ENCODE measurements around the gene SLFN12.
"Not testable (repeated sequence)": the region's sequence is repeated elsewhere in the genome, so short reads cannot be mapped to it uniquely, and the experiment has no call there.

The SLFN12 gene

DNA sequence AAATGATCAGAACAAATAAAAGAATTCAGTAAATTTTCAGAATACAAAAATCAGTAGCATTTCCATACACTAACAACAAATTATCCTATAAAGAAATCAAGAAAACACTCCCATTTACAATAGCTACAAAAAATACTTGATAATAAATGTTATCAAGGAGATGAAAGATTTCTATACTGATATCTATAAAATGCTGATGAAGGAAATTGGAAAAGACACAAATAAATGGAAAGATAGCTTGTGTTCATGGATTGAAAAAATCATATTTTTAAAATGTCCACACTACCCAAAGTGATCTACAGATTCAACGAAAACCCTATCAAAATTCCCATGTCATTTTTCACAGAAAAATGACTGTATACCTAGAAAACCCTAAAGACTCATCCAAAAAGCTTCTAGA is 18.1 kb downstream of the SLFN12 start:
- in situ Hi-C loops (cut with MboI; ENCODE audit: low sequenced_read_pairs) = no loop called here

GRCh38 chr17:35407531-35407930 is 24.8 kb downstream of the SLFN12 start:
- in situ Hi-C loops (cut with MboI; ENCODE audit: low sequenced_read_pairs) = no loop called here

DNA sequence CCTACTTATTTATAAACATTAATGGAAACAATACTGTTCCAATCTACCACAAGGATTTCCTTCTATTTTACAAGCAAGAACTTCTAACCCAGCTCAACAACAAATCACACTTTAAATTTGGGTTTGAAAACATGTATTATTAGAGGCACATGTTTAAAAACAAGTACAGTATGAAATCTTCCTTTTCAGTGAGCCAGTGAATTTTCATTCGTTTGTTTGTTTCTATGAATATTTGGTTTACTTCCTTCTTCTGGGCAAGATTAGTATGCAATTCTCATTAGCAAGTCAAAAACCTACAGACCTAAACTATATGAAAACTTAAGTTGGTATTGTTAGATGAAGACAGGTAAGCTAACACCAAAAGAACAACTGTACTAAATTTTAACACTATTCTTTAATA is 25.7 kb downstream of the SLFN12 start:
- in situ Hi-C loops (cut with MboI; ENCODE audit: low sequenced_read_pairs) = no loop called here

DNA sequence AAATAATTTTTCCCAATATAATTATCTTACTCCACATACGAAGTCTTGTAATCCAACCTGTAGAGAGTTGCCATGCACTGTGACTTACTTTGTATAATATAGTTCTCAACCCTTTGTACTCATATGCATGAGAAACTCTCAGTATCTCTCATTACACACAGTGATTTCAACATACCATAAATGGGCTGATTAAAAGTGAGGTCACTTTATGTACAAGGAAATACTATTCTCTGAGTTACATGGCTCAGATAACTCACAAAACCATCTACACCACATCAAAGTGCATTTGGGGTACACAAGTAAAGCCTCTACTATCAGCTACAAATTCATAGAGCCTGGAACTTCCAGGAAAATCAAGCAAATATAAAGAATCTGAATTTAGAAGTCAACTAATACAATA is 27.9 kb downstream of the SLFN12 start:
- in situ Hi-C loops (cut with MboI; ENCODE audit: low sequenced_read_pairs) = no loop called here

- in situ Hi-C loops (cut with MboI; ENCODE audit: low sequenced_read_pairs) = not testable (repeated sequence)
Observed at GRCh38 chr17:35393783-35394182, 38.5 kb downstream of the SLFN12 start.

- in situ Hi-C loops (cut with MboI; ENCODE audit: low sequenced_read_pairs) = no loop called here
Observed at GRCh38 chr17:35390663-35391062, 41.6 kb downstream of the SLFN12 start.

DNA sequence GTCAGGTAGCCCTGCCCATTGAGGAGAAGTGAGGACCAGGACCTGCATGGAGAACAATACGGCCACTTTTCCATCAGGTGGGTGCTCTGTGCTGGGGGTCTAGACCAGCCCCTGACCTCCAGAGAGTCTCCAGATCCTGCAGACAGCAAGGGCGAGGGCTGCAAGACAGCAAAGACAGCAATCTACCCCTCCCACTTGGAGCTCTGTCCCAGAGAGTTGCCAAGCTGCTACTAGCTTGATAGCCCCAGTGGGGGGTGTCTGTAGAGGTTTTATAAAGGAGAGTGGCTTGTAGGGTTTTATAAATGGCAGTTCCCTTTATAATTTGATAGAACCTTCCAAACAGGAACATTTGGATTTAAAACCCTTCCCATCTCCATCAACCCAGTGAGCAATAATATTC is 42.1 kb downstream of the SLFN12 start:
- in situ Hi-C loops (cut with MboI; ENCODE audit: low sequenced_read_pairs) = no loop called here

DNA sequence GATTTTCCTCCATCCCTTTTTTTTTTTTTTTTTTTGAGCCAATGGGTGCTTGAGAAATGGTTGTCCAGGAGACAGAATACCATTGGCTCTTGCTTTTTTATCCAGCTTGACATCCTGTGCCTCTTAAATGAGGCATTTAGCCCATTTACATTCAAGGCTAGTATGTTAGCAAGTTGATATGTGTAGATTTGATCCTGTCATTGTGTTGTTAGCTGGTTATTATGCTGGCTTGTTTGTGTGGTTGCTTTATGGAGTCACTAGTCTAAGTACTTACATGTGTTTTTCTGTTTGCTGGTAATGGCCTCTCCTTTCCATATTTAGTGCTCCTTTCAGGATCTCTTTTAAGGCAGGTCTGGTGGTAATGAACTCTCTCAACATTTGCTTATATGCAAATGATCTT is 44.8 kb downstream of the SLFN12 start:
- in situ Hi-C loops (cut with MboI; ENCODE audit: low sequenced_read_pairs) = no loop called here

DNA sequence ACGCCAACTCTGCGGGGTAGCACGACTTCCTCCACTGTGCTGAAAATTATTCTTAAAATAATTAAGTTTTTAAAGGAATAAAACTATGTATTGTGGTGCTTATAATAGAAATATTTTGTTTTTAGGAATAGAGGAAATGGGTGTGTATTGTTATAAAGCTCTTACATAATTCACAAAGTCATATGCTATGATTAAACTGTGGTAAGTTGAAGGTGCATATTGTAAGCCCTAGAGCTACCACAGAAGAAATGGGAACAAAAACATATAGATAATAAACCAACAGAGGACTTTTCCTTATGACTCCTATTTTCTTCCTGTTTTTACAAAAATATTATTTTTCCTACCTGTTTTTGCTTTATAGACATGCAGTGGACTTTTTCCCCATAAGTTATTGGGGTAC is 54.6 kb downstream of the SLFN12 start:
- in situ Hi-C loops (cut with MboI; ENCODE audit: low sequenced_read_pairs) = no loop called here

DNA sequence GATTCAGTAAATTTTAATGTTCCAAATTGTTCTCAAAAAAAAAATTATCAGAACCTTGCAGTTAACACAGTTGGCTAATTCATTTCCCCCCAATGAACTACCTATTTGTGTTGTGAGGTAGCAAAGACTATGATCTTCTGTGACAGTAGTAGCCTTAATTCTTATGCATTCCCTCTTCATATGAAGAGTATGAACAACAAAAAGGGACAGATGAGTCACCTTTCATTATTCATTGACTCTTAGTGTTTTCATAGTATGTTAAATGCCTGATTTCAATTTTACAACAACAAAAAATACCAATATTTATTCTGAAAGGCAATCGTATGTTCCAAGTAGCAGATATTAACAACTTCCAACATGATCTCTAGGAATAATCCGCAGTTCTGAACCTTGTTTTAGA is 55.2 kb downstream of the SLFN12 start:
- in situ Hi-C loops (cut with MboI; ENCODE audit: low sequenced_read_pairs) = no loop called here

DNA sequence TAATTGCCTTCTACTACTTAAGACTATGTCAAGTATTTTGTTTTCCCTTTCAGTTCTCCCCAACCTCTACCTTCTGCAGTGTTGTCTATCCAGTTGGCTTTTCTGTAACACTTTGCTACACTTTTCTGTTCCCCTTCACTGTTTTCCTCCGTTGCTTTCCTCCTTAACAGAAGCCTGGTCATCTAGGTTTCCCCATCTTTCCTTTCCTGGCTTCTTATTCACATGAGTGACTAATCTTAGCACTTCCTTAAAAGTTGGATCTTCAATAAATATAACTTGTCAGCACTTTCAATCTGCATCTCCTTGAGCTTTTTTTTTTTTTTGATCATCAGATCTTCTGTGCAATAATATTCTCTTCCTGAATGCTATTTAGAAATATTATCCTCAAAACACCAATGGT is 56.1 kb downstream of the SLFN12 start:
- in situ Hi-C loops (cut with MboI; ENCODE audit: low sequenced_read_pairs) = no loop called here

DNA sequence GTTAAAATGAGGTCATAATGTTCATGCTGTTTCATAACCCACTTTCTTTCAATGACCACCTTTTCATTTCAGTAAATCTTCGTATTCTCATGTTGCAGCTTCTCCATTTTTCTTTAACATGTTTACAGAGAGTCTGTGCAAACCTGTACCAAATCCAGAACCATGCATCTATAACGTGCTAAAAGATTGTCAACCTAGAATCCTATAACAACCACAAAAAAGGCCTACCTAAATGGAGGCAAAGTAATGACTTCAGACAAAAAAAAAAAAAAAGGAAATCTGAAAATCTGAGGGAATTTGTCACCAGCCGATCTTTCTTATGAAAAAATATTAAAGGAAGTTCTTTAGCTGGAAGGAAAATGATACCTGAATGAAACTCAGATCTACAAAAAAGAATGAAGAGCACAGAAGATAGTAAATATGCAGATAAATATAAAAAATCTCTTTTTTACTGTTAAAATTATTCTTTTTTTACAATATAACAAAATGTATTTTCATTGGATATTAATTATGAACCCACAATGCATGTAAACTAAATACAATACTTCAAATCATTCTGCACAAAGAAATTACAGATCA is 57.4 kb downstream of the SLFN12 start:
- in situ Hi-C loops (cut with MboI; ENCODE audit: low sequenced_read_pairs) = no loop called here

- in situ Hi-C loops (cut with MboI; ENCODE audit: low sequenced_read_pairs) = no loop called here
Observed at GRCh38 chr17:35373984-35374765, 58.1 kb downstream of the SLFN12 start.

DNA sequence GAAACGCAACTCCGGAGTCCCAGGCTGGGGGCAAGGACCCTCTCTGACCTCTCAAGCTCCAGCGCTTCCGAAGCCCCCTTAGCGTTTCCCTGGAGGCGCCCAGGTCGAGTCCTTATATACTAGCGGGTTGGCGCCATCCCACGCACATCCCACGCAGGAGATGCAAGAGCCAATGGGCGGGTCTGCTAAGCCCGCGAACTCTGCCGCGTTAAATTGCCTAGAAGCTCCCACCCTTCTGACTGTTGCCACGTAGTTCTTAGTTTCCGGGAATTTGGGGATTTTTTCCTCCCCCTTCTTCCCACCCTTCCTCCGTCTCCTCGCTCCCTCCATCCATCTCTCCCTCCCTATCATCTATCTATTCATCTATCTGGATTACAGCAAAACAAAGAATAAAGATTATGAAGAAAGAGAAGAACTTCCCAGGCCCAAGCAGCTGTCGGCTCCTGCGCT is 58.7 kb downstream of the SLFN12 start, which contains the start of gene SLFN11:
Gene SLFN11, minus strand, starts transcription at position 88 of the 450 bp plus-strand sequence. CDS start 9,814 bp downstream, outside the sequence.
- in situ Hi-C loops (cut with MboI; ENCODE audit: low sequenced_read_pairs) = no loop called here

- in situ Hi-C loops (cut with MboI; ENCODE audit: low sequenced_read_pairs) = no loop called here
Observed at GRCh38 chr17:35372846-35373533, 59.3 kb downstream of the SLFN12 start.

DNA sequence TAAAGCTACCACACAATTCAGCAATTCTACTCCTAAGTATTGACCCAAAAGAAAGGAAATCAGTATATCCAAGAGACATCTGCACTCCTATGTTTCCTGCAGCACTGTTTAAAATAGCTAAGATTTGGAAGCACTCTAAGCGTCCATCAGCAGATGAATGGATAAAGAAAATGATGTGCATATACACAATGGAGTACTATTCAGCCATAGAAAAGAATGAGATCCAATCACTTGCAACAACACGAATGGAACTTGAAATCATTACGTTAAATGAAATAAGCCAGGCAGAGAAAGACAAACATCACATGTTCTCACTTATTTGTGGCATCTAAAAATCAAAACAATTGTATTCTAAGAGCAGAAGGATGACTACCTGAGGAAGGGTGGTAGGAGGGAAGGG is 60.4 kb downstream of the SLFN12 start:
- in situ Hi-C loops (cut with MboI; ENCODE audit: low sequenced_read_pairs) = no loop called here

- in situ Hi-C loops (cut with MboI; ENCODE audit: low sequenced_read_pairs) = no loop called here
Observed at GRCh38 chr17:35368081-35368830, 64.0 kb downstream of the SLFN12 start.

DNA sequence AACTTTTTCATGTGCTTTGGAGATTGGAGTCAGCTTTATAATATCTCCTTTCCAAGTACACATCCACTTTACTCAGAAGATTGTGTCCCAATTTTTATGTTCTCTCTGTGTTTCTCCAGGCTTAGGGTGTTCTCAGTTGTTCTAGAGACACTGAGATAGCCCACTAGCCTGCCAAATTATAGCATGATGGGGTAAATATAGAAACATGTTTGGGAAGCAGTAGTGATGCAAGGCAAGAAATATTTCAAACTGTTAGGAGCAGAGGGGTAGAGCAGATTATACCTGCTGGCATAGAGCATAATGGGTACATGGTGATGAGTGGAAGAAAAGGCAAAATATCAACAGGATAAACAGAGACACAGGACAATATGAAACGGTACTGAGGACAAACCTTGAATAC is 71.3 kb downstream of the SLFN12 start:
- in situ Hi-C loops (cut with MboI; ENCODE audit: low sequenced_read_pairs) = no loop called here

Measured in HL-60/S4 treated with phorbol 12-myristate 13-acetate at 8.2 ng/mL for 4 days and 3 days (cell line).